ENCODE data around the gene CRBN. TPM values are rescaled to one million over a fixed set of nuclear protein-coding genes. Genes with fewer than 3 reads are reported as not detected.
A peak's percentile ranks its signal among the peaks of the same experiment; 100 is the strongest.

CRBN gene
- total RNA-seq, 2 donors from 2014 or later = 35.3 to 36.8 TPM

- H3K4me1 ChIP-seq (ENCODE audit: control insufficient read depth, insufficient read depth, low read length) = no peaks in the 10 kb centered on the region
- Mint-ChIP-seq H3K4me3 (no peak overlapping the region), H3K4me1 (no peaks in the 10 kb centered on the region), H3K27me3 (ENCODE audit: insufficient read depth) (no peaks in the 10 kb centered on the region), H3K9me3 (no peaks in the 10 kb centered on the region), H3K36me3 (ENCODE audit: low read depth) (peaks cover 58% of the 10 kb centered on the region), H3K27ac (peak overlapping the region; percentile 65)
- no peak overlapping the region for H3K4me3 ChIP-seq (ENCODE audit: low read length)
- no peak for TF ChIP-seq CTCF (conservative IDR thresholded peaks at IDR 0.05)
- no peak overlapping the region for H3K9ac ChIP-seq (ENCODE audit: extremely low read depth, low read length, poor library complexity, severe bottlenecking)
- WGBS, 2 experiments (ENCODE audit: insufficient coverage in 1 of 2, insufficient read length in 1 of 2) = 100% methylated on average over 1 of the region's 1 CpG; no CpG with 5 or more reads in 1 of the 2 experiments
- H3K36me3 ChIP-seq (ENCODE audit: control insufficient read depth, insufficient read depth, low read length) = peaks cover 92% of the 10 kb centered on the region
- no peaks in the 10 kb centered on the region for H3K27me3 ChIP-seq (ENCODE audit: control insufficient read depth, insufficient read depth, low read length, poor library complexity, severe bottlenecking)
- no peaks in the 10 kb centered on the region for H3K9me3 ChIP-seq (ENCODE audit: control insufficient read depth, low read length)
- H3K27ac ChIP-seq (ENCODE audit: low read depth, low read length) = no peak overlapping the region
- DNase-seq = no peak
Observed at GRCh38 chr3:3151513-3151912, 28.0 kb downstream of the CRBN start.

- H3K4me3 Mint-ChIP-seq = no peak overlapping the region
- no peak overlapping the region for H3K4me3 ChIP-seq (ENCODE audit: low read length)
Observed at GRCh38 chr3:3149560-3149959, 29.9 kb downstream of the CRBN start.

GRCh38 chr3:3145831-3146230 lies 33.7 kb downstream of the CRBN start:
- Histone ChIP-seq H3K4me1 (ENCODE audit: control insufficient read depth, insufficient read depth, low read length) (no peaks in the 10 kb centered on the region), H3K36me3 (ENCODE audit: control insufficient read depth, insufficient read depth, low read length) (peaks cover 96% of the 10 kb centered on the region), H3K9me3 (ENCODE audit: control insufficient read depth, low read length) (no peaks in the 10 kb centered on the region), H3K9ac (ENCODE audit: extremely low read depth, low read length, poor library complexity, severe bottlenecking) (no peak overlapping the region), H3K4me3 (ENCODE audit: low read length) (no peak overlapping the region), H3K27me3 (ENCODE audit: control insufficient read depth, insufficient read depth, low read length, poor library complexity, severe bottlenecking) (no peaks in the 10 kb centered on the region), H3K27ac (ENCODE audit: low read depth, low read length) (no peak overlapping the region)
- WGBS, 2 experiments (ENCODE audit: insufficient coverage in 1 of 2, insufficient read length in 1 of 2) = 96 to 100% methylated on average over 3 to 8 of the region's 8 CpGs
- no peak for DNase-seq
- TF ChIP-seq CTCF (conservative IDR thresholded peaks at IDR 0.05) = no peak
- no peaks in the 10 kb centered on the region for H3K9me3 Mint-ChIP-seq
- H3K27ac Mint-ChIP-seq = no peak overlapping the region
- H3K27me3 Mint-ChIP-seq (ENCODE audit: insufficient read depth) = no peaks in the 10 kb centered on the region
- H3K4me3 Mint-ChIP-seq = no peak overlapping the region
- H3K36me3 Mint-ChIP-seq (ENCODE audit: low read depth) = peaks cover 66% of the 10 kb centered on the region
- H3K4me1 Mint-ChIP-seq = no peaks in the 10 kb centered on the region

More at GRCh38 chr3:3149560-3149959, 29.9 kb downstream of the CRBN start:
- peaks cover 60% of the 10 kb centered on the region for H3K36me3 Mint-ChIP-seq (ENCODE audit: low read depth)
- no peak for DNase-seq
- H3K36me3 ChIP-seq (ENCODE audit: control insufficient read depth, insufficient read depth, low read length) = peaks cover 93% of the 10 kb centered on the region
- no peaks in the 10 kb centered on the region for H3K4me1 Mint-ChIP-seq
- no peak overlapping the region for H3K27ac Mint-ChIP-seq
- H3K4me1 ChIP-seq (ENCODE audit: control insufficient read depth, insufficient read depth, low read length) = no peaks in the 10 kb centered on the region
- H3K9me3 Mint-ChIP-seq = no peaks in the 10 kb centered on the region
- no peak overlapping the region for H3K27ac ChIP-seq (ENCODE audit: low read depth, low read length)
- H3K27me3 ChIP-seq (ENCODE audit: control insufficient read depth, insufficient read depth, low read length, poor library complexity, severe bottlenecking) = no peaks in the 10 kb centered on the region
- no peak overlapping the region for H3K9ac ChIP-seq (ENCODE audit: extremely low read depth, low read length, poor library complexity, severe bottlenecking)
- no peaks in the 10 kb centered on the region for H3K9me3 ChIP-seq (ENCODE audit: control insufficient read depth, low read length)
- no peaks in the 10 kb centered on the region for H3K27me3 Mint-ChIP-seq (ENCODE audit: insufficient read depth)
- no peak for TF ChIP-seq CTCF (conservative IDR thresholded peaks at IDR 0.05)
- WGBS, 2 experiments (ENCODE audit: insufficient coverage in 1 of 2, insufficient read length in 1 of 2) = 88% methylated on average over 1 of the region's 1 CpG; no CpG with 5 or more reads in 1 of the 2 experiments

Measured in endodermal cell (in vitro differentiated cells).